Spleen (tissue), 11 donors: ENCODE measurements around the gene SNX21. TPM values are rescaled to one million over a fixed set of nuclear protein-coding genes. Genes with fewer than 3 reads are reported as not detected.

ENCODE experiments used
- DNase-seq: peaks from one replicate; pipeline ENCODE4 v3.0.0-alpha.2; 2020
- H3K27ac ChIP-seq, 8 donors: fragments of 200-600 bp; sonication (generic) in 7 of 8; 1 replicate in 4 of 8; 2 replicates in 4 of 8; pipeline versions ENCODE4 v1.5.0 to v1.8.0; 2016 to 2021; ENCODE audit warnings: inconsistent platforms in 4 of 8, mild to moderate bottlenecking in 4 of 8, moderate library complexity in 1 of 8
- H3K27me3 ChIP-seq, 7 donors: fragments of 200-600 bp; sonication (generic) in 6 of 7; replicated peaks in 1 of 7; 1 replicate in 4 of 7; 2 replicates in 3 of 7; pipeline versions ENCODE4 v1.5.0 to v1.8.0; 2016 to 2021; ENCODE audit warnings: inconsistent platforms in 3 of 7, mild to moderate bottlenecking in 1 of 7
- H3K36me3 ChIP-seq, 6 donors: fragments of 200-600 bp; sonication (generic) in 5 of 6; 1 replicate in 4 of 6; 2 replicates in 2 of 6; pipeline versions ENCODE4 v1.5.0 to v1.8.0; 2016 to 2021; ENCODE audit warnings: inconsistent platforms in 2 of 6
- H3K4me1 ChIP-seq, 6 donors: fragments of 200-600 bp; sonication (generic) in 5 of 6; 1 replicate in 3 of 6; 2 replicates in 3 of 6; pipeline versions ENCODE4 v1.5.0 to v1.8.0; 2016 to 2021; ENCODE audit warnings: inconsistent platforms in 3 of 6
- H3K4me3 ChIP-seq, 8 donors: fragments of 200-600 bp; sonication (generic) in 7 of 8; 1 replicate in 4 of 8; 2 replicates in 4 of 8; pipeline versions ENCODE4 v1.5.0 to v1.8.0; 2016 to 2021; ENCODE audit warnings: inconsistent platforms in 4 of 8, mild to moderate bottlenecking in 4 of 8, moderate library complexity in 2 of 8
- H3K9me3 ChIP-seq, 8 donors: fragments of 200-600 bp; sonication (generic) in 7 of 8; 1 replicate in 4 of 8; 2 replicates in 4 of 8; pipeline versions ENCODE4 v1.5.0 to v1.8.0; 2016 to 2021; ENCODE audit warnings: inconsistent platforms in 4 of 8
- CTCF ChIP-seq, 11 experiments: fragments of 200-600 bp in 7 of 11; fragments of 450-650 bp in 4 of 11; sonication (generic) in 4 of 11; IDR thresholded peaks in 8 of 11; conservative IDR thresholded peaks in 3 of 11; 1 replicate in 7 of 11; 2 replicates in 4 of 11; pipeline versions ENCODE4 v1.4.0 to v1.8.0; 2016 to 2021; ENCODE audit warnings: antibody characterized with exemption in 11 of 11, inconsistent platforms in 4 of 11, mild to moderate bottlenecking in 1 of 11
- POLR2A ChIP-seq, 3 donors: fragments of 450-650 bp; IDR thresholded peaks; one replicate each; pipeline ENCODE4 v1.5.1; 2017; ENCODE audit warnings: antibody characterized with exemption in 3 of 3, mild to moderate bottlenecking in 1 of 3
- POLR2AphosphoS5 ChIP-seq, 3 donors: sonication (generic); formaldehyde crosslinking; IDR thresholded peaks; one replicate each; pipeline ENCODE4 v1.5.1; 2017; ENCODE audit warnings: antibody characterized with exemption in 3 of 3
- WGBS, 5 donors: extraction: QIAGEN DNeasy Blood & Tissue Kit in 3 of 5; methylation state at CpG; one replicate each; pipeline versions ENCODE4 v1.1.5 to v1.1.7; 2013 to 2018; 5-methylcytosine and 5-hydroxymethylcytosine counted together
- intact Hi-C: fragments of 100-400 bp; cut with DNase I; formaldehyde crosslinking; loops from one replicate; pipeline ENCODE4 v1.15.0; 2023; ENCODE audit warnings: low total_unique reads
- polyA plus RNA-seq, 3 donors: library from polyadenylated mRNA; stranded (reverse); fragments of 200-250 nt; gene quantifications; one replicate each; pipeline ENCODE4 v1.2.1, GENCODE V29; 2013
- total RNA-seq, 7 donors: library from RNA; depleted of rRNA in 3 of 7; stranded (reverse); fragments of >200 nt in 3 of 7; fragmentation: NEBNext Ultra II Directional in 4 of 7; extraction: Animal tissue kit (Norgen Biotek cat#: 25700) in 4 of 7; gene quantifications; one replicate each; pipeline versions ENCODE4 v1.1.0 to v1.2.1, GENCODE V29; 2016 to 2021
- donor health status: healthy with polysubstance abuse.
- donor health status: DM: no; HTN: no; CAD: no; lungs with moderate emphysema.
- donor health status: DM: no; HTN: no; CAD: no.
- donor health status: Bipolar disorder and iron deficiency.
- donor health status: healthy.
- donor health status: DM: no; HTN: no; CAD: no.
- donor health status: DM: yes; HTN: yes; CAD: no.

Gene SNX21
- total and polyA plus RNA-seq, 10 donors = 6.3 to 32.4 (median 17.2) TPM

GRCh38 chr20:45857882-45858216 is 24.2 kb downstream of the SNX21 start:
- Histone ChIP-seq H3K27ac (peak overlapping the region; percentile 80 to 95 (median 88)), H3K9me3 (no peaks in the 10 kb centered on the region), H3K36me3 (peaks cover 0 to 25% (median 11%) of the 10 kb centered on the region in 6 donors), H3K27me3 (no peaks in the 10 kb centered on the region), H3K4me3 (peak overlapping the region; percentile 80 to 93 (median 87)), H3K4me1 (peaks cover 31 to 74% (median 38%) of the 10 kb centered on the region in 6 donors)
- no peak for TF ChIP-seq POLR2AphosphoS5 (IDR thresholded peaks at IDR 0.05)
- TF ChIP-seq POLR2A (IDR thresholded peaks at IDR 0.05) = no peak
- TF ChIP-seq CTCF (IDR thresholded peaks at IDR 0.05 in 8 of 11, conservative IDR thresholded peaks at IDR 0.05 in 3 of 11) = no peak
- WGBS, 5 donors = 8 to 20% (median 8%) methylated on average over 7 to 13 of the region's 13 CpGs
- no peak for DNase-seq
- intact Hi-C loops = no loop called here

- no peak for DNase-seq
- peaks cover 23 to 55% (median 30%) of the 10 kb centered on the region in 6 donors for H3K4me1 ChIP-seq
- H3K4me3 ChIP-seq = no peak overlapping the region
- intact Hi-C loops = no loop called here
- no peaks in the 10 kb centered on the region for H3K27me3 ChIP-seq
- peaks cover 0 to 5% (median 0%) of the 10 kb centered on the region in 6 donors for H3K36me3 ChIP-seq
- no peaks in the 10 kb centered on the region for H3K9me3 ChIP-seq
- WGBS, 5 donors = 95 to 97% (median 95%) methylated on average over 5 of the region's 5 CpGs
- TF ChIP-seq CTCF (IDR thresholded peaks at IDR 0.05 in 8 of 11, conservative IDR thresholded peaks at IDR 0.05 in 3 of 11) (no peak), POLR2AphosphoS5 (IDR thresholded peaks at IDR 0.05) (no peak), POLR2A (IDR thresholded peaks at IDR 0.05) (no peak)
- H3K27ac ChIP-seq = no peak overlapping the region
These were observed 26.3 kb downstream of the SNX21 start for GRCh38 chr20:45859916-45860315.

GRCh38 chr20:45860560-45861220 is 27.1 kb downstream of the SNX21 start:
- DNase-seq = no peak
- H3K27me3 ChIP-seq = no peaks in the 10 kb centered on the region
- no peaks in the 10 kb centered on the region for H3K9me3 ChIP-seq
- 69 to 81% (median 77%) methylated on average over 7 of the region's 7 CpGs for WGBS, 5 donors
- TF ChIP-seq POLR2AphosphoS5 (IDR thresholded peaks at IDR 0.05) = no peak
- TF ChIP-seq CTCF (IDR thresholded peaks at IDR 0.05 in 8 of 11, conservative IDR thresholded peaks at IDR 0.05 in 3 of 11) = no peak
- TF ChIP-seq POLR2A (IDR thresholded peaks at IDR 0.05) = no peak
- H3K4me1 ChIP-seq = peaks cover 17 to 47% (median 22%) of the 10 kb centered on the region in 6 donors
- H3K27ac ChIP-seq = no peak overlapping the region
- intact Hi-C loops = no loop called here
- no peak overlapping the region for H3K4me3 ChIP-seq
- H3K36me3 ChIP-seq = no peaks in the 10 kb centered on the region

GRCh38 chr20:45861221-45862075 is 27.8 kb downstream of the SNX21 start:
- WGBS, 5 donors = 89 to 96% (median 93%) methylated on average over 7 of the region's 7 CpGs
- intact Hi-C loops = no loop called here

More at GRCh38 chr20:45861221-45862075, 27.8 kb downstream of the SNX21 start:
- TF ChIP-seq POLR2AphosphoS5 (IDR thresholded peaks at IDR 0.05) (no peak), CTCF (IDR thresholded peaks at IDR 0.05 in 8 of 11, conservative IDR thresholded peaks at IDR 0.05 in 3 of 11) (no peak), POLR2A (IDR thresholded peaks at IDR 0.05) (no peak)
- no peak for DNase-seq
- Histone ChIP-seq H3K4me1 (peaks cover 9 to 39% (median 15%) of the 10 kb centered on the region in 6 donors), H3K27ac (no peak overlapping the region), H3K4me3 (no peak overlapping the region), H3K27me3 (no peaks in the 10 kb centered on the region), H3K9me3 (no peaks in the 10 kb centered on the region), H3K36me3 (no peaks in the 10 kb centered on the region)
